Retinal pigment epithelial cell (primary cell): ENCODE data around the gene AGAP1.

Experiments
- DNase-seq: peaks from one replicate; pipeline ENCODE4 v3.0.0-alpha.2; 2010; ENCODE audit warnings: low read depth
- H3K4me3 ChIP-seq: 2 replicates; pipeline ENCODE4 v1.5.1; 2011; ENCODE audit warnings: mild to moderate bottlenecking, low read length, control low read depth, moderate library complexity
- CTCF ChIP-seq: conservative IDR thresholded peaks from 2 replicates; pipeline ENCODE4 v1.5.1; 2011; ENCODE audit warnings: low read depth, low read length, control low read depth, inconsistent platforms

Gene AGAP1

GRCh38 chr2:235541838-235542549, 48.2 kb downstream of the AGAP1 start:
- no peak for DNase-seq
- TF ChIP-seq CTCF: no peak
- H3K4me3 ChIP-seq: no peak overlapping the region

GRCh38 chr2:235542733-235543127, 48.9 kb downstream of the AGAP1 start:
- TF ChIP-seq CTCF: no peak
- H3K4me3 ChIP-seq: no peak overlapping the region
- no peak for DNase-seq

- H3K4me3 ChIP-seq: no peak overlapping the region
- TF ChIP-seq CTCF: no peak
- no peak for DNase-seq
Measured at GRCh38 chr2:235543128-235543750, 49.4 kb downstream of the AGAP1 start.

GRCh38 chr2:235543851-235544688, 50.2 kb downstream of the AGAP1 start:
- no peak for DNase-seq
- H3K4me3 ChIP-seq: no peak overlapping the region
- TF ChIP-seq CTCF: no peak

- H3K4me3 ChIP-seq: no peak overlapping the region
- DNase-seq: no peak
- no peak for TF ChIP-seq CTCF
Measured at GRCh38 chr2:235544689-235544969, 50.8 kb downstream of the AGAP1 start.

GRCh38 chr2:235545339-235546150, 51.7 kb downstream of the AGAP1 start:
- no peak overlapping the region for H3K4me3 ChIP-seq
- no peak for DNase-seq
- no peak for TF ChIP-seq CTCF
